GM18498 (cell line): ENCODE results near the gene PARP3.

ENCODE experiments used
- ATAC-seq: cut with Tn5 transposase; IDR thresholded peaks from one replicate; pipeline ENCODE4 v1.9.1; 2021; ENCODE audit warnings: mild to moderate bottlenecking, moderate library complexity; ENCODE audit not compliant: unreplicated experiment

The PARP3 gene

GRCh38 chr3:51947215-51947900 lies 5.2 kb downstream of the PARP3 start:
- no peak for ATAC-seq

GRCh38 chr3:51948016-51948580 lies 5.9 kb downstream of the PARP3 start:
- no peak for ATAC-seq

- no peak for ATAC-seq
Observed at GRCh38 chr3:51949121-51949520, 7.0 kb downstream of the PARP3 start.

GRCh38 chr3:51950899-51951298 lies 8.7 kb downstream of the PARP3 start:
- ATAC-seq: no peak

- ATAC-seq: no peak
Observed at GRCh38 chr3:51953445-51953844, 11.3 kb downstream of the PARP3 start.

GRCh38 chr3:51954105-51954504 lies 11.9 kb downstream of the PARP3 start:
- ATAC-seq: no peak

GRCh38 chr3:51954713-51955112 lies 12.6 kb downstream of the PARP3 start:
- ATAC-seq: no peak

- no peak for ATAC-seq
Observed at GRCh38 chr3:51955175-51955892, 13.2 kb downstream of the PARP3 start, which contains the start of gene GPR62. GPR62 (plus strand) TSS chr3:51955381; CDS start chr3:51955653, 272 bp downstream.

- ATAC-seq: peak; percentile 60
Observed at GRCh38 chr3:51955893-51956770, 14.0 kb downstream of the PARP3 start.

- ATAC-seq: no peak
Observed at GRCh38 chr3:51957520-51958205, 15.5 kb downstream of the PARP3 start.

- no peak for ATAC-seq
Observed at GRCh38 chr3:51958603-51959521, 16.7 kb downstream of the PARP3 start.

- ATAC-seq: no peak
Observed at GRCh38 chr3:51959651-51960050, 17.5 kb downstream of the PARP3 start.

- ATAC-seq: no peak
Observed at GRCh38 chr3:51960386-51960785, 18.2 kb downstream of the PARP3 start.

- ATAC-seq: no peak
Observed at GRCh38 chr3:51961011-51961410, 18.8 kb downstream of the PARP3 start.

- ATAC-seq: no peak
Observed at GRCh38 chr3:51961602-51962569, 19.7 kb downstream of the PARP3 start.

GRCh38 chr3:51962854-51963530 lies 20.8 kb downstream of the PARP3 start:
- ATAC-seq: no peak

GRCh38 chr3:51963951-51964451 lies 21.8 kb downstream of the PARP3 start:
- ATAC-seq: no peak

GRCh38 chr3:51964521-51964920 lies 22.4 kb downstream of the PARP3 start:
- ATAC-seq: no peak
